GM19240 (cell line): ENCODE data around the gene IRF8.
"Not testable (repeated sequence)": the region's sequence is repeated elsewhere in the genome, so short reads cannot be mapped to it uniquely, and the experiment has no call there.

Experiments used
- DNase-seq: peaks from one replicate; pipeline ENCODE4 v3.0.0; 2011; ENCODE audit warnings: low spot score; ENCODE audit not compliant: insufficient read length

Gene IRF8

DNA sequence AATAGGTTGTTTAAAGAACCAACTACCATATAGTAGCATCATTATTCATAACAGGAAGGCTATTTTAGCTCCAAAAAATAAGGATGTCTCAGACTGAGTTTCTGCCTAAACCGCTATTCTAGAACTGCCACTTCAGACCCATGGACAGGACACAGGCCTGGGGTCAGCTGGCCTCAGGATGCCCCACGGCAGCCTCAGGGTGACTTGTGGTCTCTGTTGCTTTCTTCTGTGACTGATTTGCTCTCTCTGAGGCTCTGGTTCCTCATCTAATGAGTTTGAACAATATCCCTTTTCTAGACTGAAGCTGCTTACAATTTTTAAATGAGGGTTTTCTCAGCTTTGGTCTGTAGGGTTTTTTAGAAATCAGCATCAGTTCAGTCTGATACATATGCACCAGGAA lies 31.8 kb upstream of the IRF8 start:
- DNase-seq, result no peak

DNA sequence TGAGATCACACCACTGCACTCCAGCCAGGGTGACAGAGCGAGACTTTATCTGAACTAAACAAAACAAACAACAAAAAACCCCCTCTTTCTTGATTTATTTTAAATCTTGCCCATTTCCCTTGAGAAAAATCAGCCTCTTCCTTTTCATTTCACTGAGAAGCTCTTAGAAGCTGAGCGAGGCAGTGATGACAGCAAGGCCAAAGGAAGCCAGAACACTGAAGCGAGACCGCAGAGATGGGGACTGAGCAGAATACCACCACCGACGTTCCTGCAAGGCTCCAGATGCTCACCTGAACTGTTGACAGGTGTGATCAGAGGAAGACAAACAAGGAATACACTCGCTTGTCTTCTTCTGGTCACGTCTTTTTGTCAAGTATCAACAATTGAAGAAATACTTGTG lies 30.5 kb upstream of the IRF8 start:
- no peak for DNase-seq

DNA sequence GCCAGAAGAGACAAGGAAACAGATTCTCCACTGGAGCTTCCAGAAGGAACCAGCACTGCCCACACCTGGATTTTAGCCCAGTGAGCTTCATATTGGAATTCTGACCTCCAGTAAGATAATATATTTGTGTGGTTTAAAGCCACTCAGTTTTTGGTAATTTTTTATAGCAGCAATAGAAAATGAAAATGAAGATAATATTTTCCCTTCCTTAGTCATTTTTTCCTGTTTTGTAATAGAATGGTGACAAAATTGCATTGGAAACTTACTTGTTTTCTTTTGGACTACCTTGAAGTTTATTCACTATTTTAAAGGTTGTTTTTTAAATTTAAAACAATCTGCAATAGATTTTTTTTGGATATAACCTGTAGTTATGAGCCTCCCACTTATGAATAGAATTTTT lies 29.8 kb upstream of the IRF8 start:
- DNase-seq, result no peak

DNA sequence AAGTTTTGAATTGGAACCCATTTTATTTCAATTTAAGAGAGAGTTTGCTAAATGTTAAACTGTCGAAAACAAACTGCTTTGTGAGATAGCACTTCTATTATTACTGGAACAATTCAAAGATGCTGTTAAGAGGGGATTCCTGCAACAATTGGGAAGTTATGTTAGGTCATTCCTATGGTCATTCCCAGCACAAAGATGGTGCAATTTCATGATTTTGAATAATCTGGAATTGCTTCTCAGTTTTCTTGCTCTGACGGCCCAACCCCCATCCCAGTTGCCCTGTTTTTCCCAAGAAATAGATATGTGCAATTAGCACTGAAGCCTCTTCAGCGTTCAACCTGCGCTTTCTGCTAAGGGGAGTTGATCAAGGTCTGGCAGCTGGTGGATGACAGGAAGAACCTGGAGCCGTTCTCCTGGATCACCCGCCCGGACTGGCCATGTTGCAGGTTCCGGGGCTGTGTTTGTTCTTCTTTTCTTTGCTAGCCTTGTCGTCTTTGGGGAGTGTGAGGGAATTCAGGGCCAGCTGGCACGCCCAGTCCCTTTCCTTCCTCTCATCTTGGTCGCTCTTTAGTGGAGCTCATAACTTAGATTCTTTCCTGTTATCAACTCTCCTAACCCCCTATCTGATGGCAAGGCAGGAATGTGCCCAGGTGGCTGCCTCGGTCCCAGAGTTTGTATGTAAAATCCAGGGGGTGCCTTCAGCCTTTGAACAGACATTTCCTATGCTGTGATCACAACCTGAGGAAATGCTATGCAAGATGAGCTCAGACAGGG lies 29.0 kb upstream of the IRF8 start:
- DNase-seq, result no peak

DNA sequence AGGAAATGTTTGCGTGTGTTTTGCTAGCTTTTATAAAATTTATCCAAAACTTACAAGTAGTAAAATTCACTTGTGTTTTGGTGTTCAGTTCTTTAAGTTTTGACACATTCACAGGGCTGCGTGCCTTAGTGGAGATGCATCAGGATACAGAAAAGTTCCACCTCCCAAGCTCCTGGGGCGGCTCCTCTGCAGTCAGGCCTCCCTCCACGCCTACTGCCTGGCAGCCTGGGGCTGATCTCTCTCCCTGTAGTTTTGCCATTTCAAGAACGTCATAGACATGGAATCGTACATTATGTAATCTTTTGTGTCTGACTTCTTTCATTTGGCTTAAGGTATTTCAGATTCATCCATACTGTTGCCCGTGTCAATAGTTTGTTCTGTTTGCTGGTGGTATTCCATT lies 27.2 kb upstream of the IRF8 start:
- no peak for DNase-seq

GRCh38 chr16:85872734-85873133 lies 26.2 kb upstream of the IRF8 start:
- DNase-seq, result no peak

DNA sequence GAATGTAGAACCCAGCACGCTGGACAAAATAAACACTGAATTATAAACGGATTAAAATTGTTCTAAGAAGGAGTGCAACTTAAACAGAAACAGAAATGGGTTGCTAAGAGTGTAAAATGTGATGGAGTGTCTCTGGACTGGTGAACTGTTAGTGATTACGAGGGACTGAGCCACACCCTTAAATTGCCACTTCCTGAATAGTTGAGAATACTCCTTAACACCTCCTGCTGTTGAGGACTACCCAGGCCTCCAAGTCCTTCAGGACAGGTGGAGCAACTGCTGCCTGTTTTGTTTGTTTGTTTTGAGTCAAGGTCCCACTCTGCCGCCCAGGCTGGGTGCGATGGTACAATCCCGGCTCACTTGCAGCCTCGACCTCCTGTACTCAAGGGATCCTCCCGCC lies 25.8 kb upstream of the IRF8 start:
- DNase-seq, result no peak

DNA sequence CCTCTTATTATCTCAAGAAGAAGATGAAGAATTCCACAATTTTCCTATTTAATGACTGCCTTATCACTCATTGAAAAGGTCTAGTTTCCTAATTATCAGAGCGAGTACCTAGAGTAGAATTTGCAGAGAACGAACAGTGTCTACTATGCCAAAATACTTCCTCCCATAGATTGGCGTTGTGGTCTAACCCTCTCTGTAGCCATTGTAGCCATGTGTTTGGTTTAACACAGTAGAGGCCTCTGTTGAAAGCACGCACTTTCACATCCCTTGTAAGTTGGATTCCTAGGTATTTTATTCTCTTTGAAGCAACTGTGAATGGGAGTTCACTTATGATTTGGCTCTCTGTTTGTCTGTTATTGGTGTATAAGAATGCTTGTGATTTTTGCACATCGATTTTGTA lies 24.9 kb upstream of the IRF8 start:
- not testable (repeated sequence) for DNase-seq

DNA sequence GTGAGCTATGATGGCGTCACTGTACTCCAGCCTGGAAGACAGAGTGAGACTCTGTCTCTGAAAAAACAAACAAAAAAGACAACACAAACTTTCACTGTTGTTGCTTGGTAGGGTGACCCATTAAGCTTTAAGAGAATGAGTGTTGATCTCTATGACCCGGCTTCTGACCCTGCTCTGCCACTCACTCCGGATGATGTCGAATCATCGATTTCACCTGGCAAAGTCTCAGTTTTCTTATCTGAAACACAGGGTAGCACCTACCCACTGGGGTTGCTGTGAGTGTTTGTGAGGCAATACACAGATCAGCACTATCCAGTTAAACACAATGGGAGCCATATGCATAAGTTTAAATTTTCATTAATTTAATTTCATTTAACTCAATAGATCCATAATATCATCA lies 20.6 kb upstream of the IRF8 start:
- DNase-seq, result no peak

GRCh38 chr16:85878875-85879274 lies 20.1 kb upstream of the IRF8 start:
- DNase-seq, result no peak

- DNase-seq, result no peak
Observed at GRCh38 chr16:85879549-85879948, 19.4 kb upstream of the IRF8 start.

DNA sequence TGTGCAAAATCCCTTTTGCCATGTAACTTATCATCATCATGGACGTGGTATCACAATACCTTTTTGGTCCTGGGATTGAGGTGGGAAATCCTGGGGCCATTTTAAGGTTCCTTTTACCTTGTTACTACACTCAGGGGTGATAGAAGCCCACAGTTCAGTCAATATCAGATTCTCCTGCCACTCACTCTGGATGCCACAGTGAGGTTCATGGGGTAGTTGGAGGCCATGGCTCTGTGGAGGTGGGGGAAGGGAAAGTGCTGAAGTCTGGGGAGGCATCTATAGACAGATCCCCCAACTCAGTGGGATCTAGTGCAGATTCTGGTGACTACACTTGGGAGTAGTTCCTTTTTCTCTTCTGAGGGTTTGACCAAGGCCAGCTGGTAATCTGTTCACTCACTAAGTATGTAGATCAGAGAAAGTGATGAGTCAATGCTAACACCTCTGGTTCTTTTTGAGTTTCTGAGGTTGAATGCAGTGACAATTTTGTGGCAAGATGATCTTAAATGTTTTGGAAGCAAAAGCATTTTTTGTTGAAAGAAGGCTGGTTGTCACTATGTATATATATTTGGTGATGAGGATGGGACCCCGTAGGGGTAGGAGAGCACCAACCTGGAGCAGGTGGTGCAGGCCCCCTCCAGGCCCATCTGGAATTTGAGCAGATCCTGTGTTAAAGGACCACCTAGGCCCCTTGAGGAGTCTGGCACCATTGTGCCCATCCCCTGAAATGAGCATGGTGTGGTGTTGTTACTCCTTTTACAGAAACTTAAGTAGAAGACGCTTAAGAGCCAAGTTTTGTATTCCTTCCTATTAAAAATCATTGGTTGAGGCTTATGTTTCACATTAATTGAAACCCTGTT lies 18.8 kb upstream of the IRF8 start:
- no peak for DNase-seq

DNA sequence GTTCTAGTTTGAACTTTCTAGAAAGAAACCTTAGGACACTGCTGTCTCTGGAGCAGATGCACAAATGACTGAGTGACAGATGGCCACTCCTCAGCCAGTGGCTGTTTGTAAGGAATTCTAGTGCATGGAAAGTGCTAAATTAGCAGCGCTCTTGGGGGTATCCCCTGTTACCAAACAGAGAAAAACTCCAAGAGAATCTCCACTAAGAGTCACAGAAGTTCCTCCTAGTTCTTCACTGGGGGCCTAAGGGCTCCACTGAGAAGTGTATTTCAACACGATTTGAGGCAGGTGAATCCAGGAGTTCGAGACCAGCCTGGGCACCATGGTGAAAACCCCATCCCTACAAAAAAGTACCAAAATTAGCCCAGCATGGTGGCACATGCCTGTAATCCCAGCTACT lies 18.1 kb upstream of the IRF8 start:
- no peak for DNase-seq

DNA sequence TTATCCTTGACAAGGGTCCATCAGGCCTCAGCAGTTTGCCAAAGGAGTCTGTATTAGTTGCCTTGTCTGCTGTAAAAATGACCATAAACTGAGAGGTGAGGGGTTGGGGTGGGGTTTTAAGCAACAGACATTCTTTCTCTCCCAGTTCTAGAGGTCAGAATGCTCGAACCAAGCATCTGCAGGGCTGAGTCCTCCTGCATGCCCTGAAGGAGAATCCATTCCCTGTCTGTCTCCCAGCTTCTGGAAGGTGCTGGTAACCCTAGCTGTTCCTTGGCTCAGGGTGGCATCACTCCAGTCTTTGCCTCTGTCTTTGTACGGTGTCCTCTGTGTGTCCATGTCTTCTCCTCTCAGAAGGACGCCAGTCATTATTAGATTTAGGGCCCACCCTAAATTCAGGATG lies 17.5 kb upstream of the IRF8 start:
- DNase-seq, result no peak

- no peak for DNase-seq
Observed at GRCh38 chr16:85882181-85882810, 16.7 kb upstream of the IRF8 start.

DNA sequence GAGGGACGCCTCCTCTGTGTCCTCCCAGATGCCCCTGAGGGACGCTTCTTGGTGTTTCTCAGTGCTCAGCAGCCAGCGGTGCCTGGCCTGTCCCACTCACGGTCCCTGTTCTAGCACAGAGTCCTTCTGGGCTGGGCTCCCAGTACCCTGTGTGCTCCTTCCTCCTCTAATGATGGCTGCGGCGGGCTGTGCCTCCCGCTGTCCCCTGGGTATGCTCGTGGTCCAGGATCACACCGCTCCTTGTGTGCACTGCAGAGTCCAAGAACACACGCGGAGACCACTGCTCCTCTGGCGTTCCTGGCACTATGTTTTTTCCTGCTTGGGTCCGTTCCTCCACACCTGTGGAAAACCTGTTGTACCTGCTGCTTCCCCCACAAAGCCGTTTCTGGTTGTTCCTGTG lies 15.1 kb upstream of the IRF8 start:
- no peak for DNase-seq

- DNase-seq, result no peak
Observed at GRCh38 chr16:85884808-85885463, 14.0 kb upstream of the IRF8 start.

- no peak for DNase-seq
Observed at GRCh38 chr16:85885537-85885936, 13.4 kb upstream of the IRF8 start.

DNA sequence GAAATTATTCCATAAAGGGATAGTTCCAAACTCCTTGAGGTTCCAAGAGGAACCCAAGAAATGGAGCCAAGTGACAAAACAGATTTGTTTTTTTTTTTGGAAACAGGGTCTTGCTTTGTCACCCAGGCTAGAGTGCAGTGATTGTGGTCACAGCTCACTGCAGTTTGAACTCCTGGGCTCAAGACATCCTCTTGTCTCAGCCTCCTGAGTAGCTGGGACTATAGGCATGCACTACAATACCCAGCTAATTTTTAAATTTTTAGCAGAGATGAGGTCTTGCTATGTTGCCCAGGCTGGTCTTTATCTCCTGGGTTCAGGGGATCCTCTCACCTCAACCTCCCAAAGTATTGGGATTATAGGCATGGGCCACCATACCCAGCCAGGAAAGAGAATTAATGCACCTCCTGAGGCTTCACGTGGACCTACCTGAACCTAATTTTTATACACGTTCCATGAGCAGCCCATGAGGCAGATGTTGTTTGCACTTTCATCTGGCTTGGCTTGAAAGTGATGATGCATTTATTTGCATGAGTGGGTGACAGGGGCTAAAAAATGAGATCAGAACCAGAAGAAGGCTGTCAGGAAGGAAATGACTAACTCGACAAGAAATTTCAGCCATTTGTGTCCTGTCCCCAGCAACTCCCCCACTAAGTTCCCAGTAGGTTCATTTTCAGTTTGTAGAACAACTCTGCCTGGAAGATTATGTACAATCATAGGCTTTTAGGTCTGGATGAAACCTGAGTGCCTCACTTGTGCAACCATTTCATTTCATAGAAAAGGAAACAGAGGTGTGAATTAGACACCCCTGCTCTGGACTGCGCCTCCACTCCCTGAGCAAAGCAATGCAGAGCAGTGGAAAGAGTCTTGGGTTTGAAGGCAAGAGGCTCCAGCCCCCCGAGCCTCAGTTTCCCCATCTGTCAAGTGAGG lies 10.3 kb upstream of the IRF8 start:
- peak; percentile 76 for DNase-seq

GRCh38 chr16:85891033-85891775 lies 7.8 kb upstream of the IRF8 start:
- DNase-seq, result no peak
